H4 (cell line): Measurements from ENCODE around the gene NUP35. TPM values are rescaled to one million over a fixed set of nuclear protein-coding genes. Genes with fewer than 3 reads are reported as not detected.
A peak's percentile ranks its signal among the peaks of the same experiment; 100 is the strongest.
"Not testable (repeated sequence)": the region's sequence is repeated elsewhere in the genome, so short reads cannot be mapped to it uniquely, and the experiment has no call there.

Experiments
- DNase-seq: peaks from one replicate; pipeline ENCODE4 v3.0.0-alpha.2; 2015; ENCODE audit warnings: low spot score
- total RNA-seq: library from RNA; depleted of rRNA; stranded (reverse); fragments of >200 nt; shearing (Covaris generic); gene quantifications from 2 replicates; pipeline ENCODE4 v1.2.3, GENCODE V29; 2014

Gene NUP35
- total RNA-seq, 1 experiment from 2014 or later, result 41.0 TPM

DNA sequence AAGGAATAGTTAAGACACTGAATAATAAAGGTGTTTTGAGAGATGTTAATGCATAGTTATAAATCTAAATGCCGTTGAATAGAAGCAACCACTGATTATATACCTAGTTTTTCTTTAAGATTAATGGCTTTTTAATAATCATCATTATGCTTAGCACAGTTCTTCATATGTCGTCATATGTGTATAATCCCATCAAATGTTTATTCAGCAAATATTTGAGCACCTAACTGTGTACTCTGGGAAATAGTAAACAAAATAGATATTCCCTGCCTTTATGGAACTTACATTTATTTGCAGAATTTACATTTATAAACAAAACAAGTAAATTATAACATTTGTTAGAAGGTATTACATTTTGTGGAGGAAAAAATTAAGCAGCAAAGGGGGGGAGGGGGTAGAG, 9.8 kb downstream of the NUP35 start:
- DNase-seq, result no peak

DNA sequence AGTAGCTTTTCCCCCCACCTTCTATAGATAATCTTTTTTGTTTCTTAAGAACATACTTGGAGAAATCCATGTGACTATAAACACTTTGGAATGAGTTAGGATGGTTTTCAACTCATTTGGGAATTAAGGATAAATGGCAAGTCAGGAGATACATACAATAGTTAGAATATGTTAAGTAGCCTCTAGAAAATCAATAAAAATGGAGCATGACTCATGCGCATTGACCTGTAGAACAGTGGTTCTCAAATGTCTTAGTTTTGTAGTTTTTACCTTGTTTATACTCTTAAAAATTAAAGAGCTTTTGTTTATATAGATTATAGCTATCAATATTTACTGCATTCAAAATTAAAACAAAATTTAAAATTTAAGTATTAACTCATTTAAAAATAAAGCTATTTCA, 24.7 kb downstream of the NUP35 start:
- no peak for DNase-seq

GRCh38 chr2:183149489-183149888, 25.2 kb downstream of the NUP35 start:
- no peak for DNase-seq

GRCh38 chr2:183152280-183152679, 28.0 kb downstream of the NUP35 start:
- not testable (repeated sequence) for DNase-seq

GRCh38 chr2:183153967-183154366, 29.7 kb downstream of the NUP35 start:
- DNase-seq, result no peak

DNA sequence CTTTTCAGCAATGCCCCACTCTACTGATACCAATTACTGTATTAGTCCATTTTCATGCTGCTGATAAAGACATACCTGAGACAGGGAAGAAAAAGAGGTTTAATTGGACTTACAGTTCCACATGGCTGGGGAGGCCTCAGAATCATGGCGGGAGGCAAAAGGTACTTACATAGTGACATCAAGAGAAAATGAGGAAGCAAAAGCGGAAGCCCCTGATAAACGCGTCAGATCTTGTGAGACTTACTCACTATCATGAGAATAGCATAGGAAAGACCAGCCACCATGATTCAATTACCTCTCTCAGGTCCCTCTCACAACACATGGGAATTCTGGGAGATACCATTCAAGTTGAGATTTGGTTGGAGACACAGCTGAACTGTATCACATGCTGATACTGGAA, 30.5 kb downstream of the NUP35 start:
- DNase-seq, result not testable (repeated sequence)

DNA sequence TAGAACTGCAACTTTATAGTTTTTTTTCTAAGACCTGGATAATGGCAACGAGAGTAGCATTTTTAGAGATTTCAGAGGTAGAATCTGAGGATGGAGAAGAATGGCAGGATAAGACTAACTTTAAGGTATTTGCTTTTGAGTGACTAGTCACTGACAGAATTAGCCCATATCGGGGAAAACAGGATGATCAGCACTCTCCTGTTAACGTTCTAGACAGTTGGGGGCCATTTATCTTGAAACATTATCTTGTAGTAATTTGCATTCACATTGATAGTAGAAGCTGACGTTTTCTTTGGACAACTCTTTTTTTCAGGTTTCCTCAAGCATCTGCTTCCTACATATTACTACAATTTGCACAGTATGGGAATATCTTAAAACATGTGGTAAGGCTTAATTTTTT, 32.9 kb downstream of the NUP35 start:
- DNase-seq, result no peak

GRCh38 chr2:183162362-183162761, 38.1 kb downstream of the NUP35 start:
- no peak for DNase-seq

DNA sequence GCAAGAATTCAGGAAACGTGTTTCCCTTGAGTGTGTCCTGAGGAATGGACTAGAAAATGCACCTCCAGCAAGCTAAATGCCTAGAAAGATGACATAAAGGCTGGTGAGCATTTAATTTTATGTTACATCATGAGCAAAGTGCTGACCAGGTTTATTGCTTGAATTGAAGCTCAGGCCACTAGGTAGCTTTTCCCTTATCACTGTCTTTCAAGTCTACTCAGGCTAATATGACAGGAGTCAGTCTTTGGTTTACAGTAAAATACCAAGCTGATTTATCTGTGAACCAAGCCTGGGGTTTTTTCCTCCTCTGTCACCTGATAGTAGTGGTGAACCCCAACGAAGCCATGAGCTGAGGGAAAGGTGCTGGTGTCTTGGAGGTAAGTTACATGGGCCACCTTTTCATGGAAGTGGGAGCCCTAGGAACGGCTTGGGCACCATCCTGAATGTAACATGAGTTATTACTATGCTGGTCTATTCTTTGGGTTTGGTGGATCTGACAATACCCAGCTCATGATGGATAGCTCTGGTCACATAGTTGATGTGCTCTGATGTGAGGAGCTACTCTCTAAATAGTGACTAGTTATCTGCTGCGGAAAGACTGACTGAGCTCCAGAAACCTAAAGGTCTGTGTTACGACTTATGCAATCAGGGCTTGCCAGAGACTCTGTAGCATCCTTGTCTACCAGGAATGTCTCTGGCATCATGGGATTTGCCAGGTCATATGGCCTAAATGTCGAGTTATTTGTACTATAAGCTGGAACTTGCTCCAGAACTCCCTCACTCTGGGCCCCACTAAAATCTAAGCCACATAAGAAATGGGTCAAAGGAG, 39.8 kb downstream of the NUP35 start:
- DNase-seq, result peak; percentile 8

DNA sequence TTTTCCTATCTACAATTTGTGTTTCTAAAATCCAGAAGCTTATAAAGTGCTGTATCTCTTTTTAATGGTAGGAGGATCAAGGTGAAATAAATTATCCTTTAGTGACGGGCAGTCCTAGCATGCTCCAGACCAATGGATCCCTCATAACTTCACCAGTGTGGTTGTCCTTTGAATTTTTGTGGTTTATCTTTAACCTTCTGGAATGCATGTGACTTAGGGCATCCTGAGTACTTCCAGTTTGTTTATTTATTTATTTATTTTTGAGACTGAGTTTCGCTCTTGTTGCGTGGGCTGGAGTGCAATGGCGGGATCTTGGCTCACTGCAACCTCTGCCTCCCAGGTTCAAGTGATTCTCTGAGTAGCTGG, 40.4 kb downstream of the NUP35 start:
- peak; percentile 65 for DNase-seq

- no peak for DNase-seq
Observed at GRCh38 chr2:183166210-183166609, 42.0 kb downstream of the NUP35 start.

- not testable (repeated sequence) for DNase-seq
Observed at GRCh38 chr2:183166976-183167375, 42.7 kb downstream of the NUP35 start.

GRCh38 chr2:183172220-183172887, 48.1 kb downstream of the NUP35 start:
- DNase-seq, result no peak

DNA sequence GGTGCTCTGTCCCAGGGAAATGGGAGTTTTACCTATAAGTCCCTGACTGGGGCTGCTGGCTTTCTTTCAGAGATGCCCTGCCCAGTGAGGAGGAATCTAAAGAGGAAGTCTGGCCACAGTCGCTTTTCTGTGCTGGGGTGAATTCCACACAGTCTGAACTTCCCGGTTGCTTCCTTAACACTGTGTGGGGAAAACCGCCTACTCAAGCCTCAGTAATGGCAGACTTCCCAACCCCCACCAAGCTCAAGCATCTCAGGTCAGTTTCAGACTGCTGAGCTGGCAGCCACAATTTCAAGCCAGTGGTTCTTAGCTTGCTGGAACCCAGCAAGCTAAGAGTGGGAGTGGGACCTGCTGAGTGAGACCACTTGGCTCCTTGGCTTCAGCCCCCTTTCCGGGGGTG, 54.9 kb downstream of the NUP35 start:
- no peak for DNase-seq

GRCh38 chr2:183185534-183185933, 61.3 kb downstream of the NUP35 start:
- DNase-seq, result no peak

DNA sequence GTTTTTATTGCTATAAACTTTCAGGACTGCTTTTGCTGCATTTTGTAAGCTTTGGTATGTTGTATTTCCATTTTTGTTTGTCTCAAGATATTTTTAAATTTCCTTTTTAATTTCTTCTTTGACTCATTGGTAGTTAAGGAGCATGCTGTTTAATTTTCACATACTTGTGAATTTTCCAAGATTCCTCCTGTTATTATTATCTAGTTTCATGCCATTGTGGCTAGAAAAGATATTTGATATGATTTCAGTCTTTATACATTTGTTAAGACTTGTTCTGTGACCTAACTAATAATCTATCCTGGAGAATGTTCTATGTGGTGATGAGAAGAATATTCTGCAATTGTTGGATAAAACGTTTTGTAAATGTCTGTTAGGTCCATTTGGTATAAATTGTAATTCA, 62.1 kb downstream of the NUP35 start:
- DNase-seq, result no peak

- no peak for DNase-seq
Observed at GRCh38 chr2:183186766-183187165, 62.5 kb downstream of the NUP35 start.

DNA sequence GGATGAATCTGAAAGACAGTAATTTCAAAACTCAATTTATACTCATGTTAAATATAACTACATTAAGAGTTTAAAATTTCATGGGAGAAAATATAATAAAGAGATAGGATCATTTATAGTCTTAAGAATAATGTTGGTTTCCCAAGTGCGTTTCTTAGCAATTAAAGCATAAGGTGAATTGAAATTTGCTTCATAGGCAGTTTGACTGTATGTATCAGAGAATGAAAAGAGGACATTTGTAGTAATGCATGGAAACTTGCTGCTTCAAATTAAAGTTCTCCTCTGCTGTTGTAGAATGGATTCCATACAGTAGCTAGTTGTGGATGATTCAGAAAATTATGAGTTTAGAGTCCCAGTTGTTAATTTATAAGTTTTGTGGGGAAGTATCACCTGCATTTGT, 68.1 kb downstream of the NUP35 start:
- DNase-seq, result no peak

GRCh38 chr2:183193904-183194303, 69.7 kb downstream of the NUP35 start:
- DNase-seq, result no peak

GRCh38 chr2:183195397-183195796, 71.2 kb downstream of the NUP35 start:
- no peak for DNase-seq

- DNase-seq, result no peak
Observed at GRCh38 chr2:183195998-183196409, 71.8 kb downstream of the NUP35 start.

DNA sequence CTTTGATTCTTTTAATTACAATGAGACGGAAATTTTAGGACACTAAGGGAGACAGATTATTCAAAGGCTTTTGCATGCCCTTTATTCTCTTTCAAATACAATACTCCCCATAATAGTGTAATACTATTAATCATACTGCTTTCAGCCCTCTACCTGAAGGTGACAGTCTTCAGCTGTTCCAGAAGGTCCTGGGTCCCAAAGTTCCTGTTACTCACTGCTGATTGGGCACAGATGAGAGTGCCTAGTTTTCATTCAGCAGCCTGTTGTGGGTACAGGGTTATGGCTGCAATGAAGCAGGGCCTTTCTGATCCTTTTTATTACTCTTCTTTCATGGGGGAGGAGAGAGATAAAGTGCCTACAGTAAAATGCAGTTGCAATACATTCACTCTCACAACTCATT, 80.2 kb downstream of the NUP35 start:
- DNase-seq, result no peak

- DNase-seq, result peak; percentile 42
Observed at GRCh38 chr2:183207110-183207509, 82.9 kb downstream of the NUP35 start.
